Activated CD4-positive, alpha-beta T cell treated with anti-CD3 and anti-CD28 coated beads, Interleukin-2, amount 50 U/mL, for 1 hour (primary cell): Measurements from ENCODE around the gene RNASE8.
"Not testable (repeated sequence)": the region's sequence is repeated elsewhere in the genome, so short reads cannot be mapped to it uniquely, and the experiment has no call there.

ENCODE experiments used
- DNase-seq: peaks from one replicate; pipeline ENCODE4 v3.0.0-alpha.2; 2020

RNASE8 gene, protein sequence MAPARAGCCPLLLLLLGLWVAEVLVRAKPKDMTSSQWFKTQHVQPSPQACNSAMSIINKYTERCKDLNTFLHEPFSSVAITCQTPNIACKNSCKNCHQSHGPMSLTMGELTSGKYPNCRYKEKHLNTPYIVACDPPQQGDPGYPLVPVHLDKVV

DNA sequence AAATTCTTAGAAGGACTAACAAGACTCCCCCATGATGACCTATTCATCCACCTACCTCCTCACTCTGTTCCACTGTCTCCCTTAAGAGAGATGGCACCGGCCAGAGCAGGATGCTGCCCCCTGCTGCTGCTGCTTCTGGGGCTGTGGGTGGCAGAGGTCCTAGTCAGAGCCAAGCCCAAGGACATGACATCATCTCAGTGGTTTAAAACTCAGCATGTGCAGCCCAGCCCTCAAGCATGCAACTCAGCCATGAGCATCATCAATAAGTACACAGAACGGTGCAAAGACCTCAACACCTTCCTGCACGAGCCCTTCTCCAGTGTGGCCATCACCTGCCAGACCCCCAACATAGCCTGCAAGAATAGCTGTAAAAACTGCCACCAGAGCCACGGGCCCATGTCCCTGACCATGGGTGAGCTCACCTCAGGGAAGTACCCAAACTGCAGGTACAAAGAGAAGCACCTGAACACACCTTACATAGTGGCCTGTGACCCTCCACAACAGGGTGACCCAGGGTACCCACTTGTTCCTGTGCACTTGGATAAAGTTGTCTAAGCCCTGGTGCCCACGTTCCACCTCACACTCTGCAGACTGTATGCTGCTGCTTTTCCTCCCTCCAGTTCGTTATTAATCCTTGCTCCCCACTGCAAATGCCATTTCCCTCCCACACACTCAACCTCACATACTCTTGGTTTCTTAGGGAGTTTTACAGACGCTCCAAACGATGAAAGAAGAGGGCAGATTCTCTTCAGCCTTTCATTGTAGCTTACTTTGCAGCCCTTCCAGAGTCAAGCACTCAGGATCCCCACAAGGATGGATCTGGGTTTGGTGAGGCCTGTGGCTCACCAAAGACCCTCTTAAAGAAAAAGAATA is at the start of gene RNASE8:
Gene RNASE8 (plus strand): TSS at position 20 of the 873 bp plus-strand sequence. CDS start 71 bp downstream, at position 91.
- DNase-seq = no peak

DNA sequence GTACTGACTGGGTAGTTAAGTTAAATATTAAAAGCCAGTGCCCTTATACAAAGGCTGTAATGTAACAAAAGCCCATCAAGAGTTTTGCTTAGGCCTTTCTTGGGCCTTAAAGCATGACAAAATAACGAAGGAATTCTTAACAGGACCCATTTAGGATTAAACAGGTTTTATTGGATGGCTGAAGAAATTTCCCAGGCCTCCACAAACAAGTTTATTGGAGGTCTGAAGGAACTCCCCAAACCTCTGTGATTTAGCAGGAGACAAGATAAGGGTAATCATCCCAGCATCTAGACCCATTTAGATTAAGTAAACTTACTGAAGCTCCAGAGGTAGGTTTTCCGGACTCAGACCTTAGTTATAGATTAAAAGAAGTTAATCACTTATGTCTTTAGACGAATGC is 47.9 kb upstream of the RNASE8 start:
- not testable (repeated sequence) for DNase-seq

DNA sequence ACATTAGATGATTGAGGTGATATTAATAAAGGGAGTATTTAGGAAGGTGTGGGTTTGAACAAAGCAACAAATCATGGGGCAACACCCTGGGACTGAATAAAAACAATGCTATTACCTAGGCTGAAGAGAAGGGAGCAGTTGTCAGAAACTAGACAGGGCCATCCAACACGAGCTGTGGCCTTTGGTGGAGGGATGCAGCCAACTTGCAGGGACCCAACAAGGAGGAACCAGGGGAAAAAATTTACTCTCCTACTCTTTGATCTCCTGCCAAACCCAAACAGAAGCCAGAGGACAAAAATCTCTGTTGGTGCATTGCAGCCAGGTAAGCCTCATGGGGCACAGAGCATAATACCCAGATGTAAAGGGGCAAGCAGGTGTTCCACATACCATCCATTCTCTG is 46.5 kb upstream of the RNASE8 start:
- no peak for DNase-seq

DNA sequence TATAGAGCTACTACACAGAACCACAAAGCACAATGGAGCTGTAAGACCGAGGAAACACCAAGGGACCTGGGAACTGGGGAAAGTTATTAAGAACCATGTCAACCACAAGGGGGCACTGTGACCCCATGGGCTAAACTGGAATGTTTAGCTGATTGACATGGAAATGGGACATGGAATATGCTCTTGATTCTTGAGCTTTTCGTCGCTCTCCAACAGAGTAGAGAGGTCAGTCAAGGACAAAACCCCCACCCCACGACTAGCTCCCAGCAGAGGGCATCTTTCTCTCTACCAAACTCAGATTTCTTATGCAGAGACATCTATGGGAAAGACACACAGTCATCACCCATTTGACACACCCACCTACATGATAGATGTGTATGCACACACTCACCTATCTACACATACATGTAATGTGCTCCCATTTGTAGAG is 42.8 kb upstream of the RNASE8 start:
- peak; percentile 83 for DNase-seq

DNA sequence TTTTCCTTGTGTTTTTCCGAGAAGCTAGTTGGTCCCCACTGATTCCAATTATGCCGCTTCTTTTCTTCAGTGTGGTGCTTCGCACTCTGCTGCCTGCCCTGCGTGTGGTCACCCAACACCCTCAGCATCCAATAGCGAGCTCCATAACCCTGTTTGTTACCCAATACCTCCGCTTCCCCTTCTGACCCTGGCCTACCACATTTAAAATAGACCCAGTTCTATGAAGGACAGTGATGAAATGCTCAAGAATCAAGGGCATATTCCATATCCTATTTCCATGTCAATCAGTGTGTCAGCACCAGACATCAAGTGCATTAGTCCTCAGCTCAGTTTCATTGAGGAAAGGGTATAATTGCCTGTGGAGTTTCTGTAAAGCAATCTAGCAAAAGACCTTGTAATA is 42.3 kb upstream of the RNASE8 start:
- DNase-seq = no peak

DNA sequence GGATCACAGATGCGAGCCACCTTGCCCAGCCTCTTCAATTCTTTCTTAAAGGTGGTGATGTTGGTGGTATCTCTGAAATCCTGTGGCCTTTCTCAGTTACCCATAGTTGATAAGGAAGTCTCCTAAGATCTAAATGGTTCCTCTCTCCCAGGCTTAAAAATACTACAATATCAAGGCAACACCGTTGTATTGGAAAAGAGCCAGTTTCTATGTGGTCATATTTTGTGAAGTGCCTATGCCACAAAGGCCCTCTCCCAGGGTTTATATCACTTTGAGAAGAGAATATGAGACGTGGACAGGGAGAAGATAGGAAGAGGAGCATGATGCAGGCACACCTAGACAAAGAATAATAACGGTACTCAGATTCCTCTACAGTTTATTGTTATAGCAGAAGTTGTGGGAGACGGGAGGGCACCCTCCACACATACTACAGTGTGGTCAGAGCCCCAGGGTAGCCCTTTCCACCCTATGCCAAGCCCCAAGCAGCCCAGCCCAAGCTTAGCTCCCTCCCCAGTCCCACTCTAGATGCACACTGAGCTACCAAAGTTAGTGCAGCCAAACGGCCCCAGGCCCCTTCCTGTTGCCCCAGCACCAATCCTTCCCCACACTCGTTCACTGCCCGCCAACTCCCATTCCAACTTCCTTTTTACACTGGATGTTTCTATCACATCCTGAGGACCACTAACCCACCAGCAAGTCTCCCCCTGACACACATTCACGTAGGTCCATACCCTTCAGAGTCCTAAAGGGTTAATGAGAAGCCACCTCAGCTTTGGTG is 41.0 kb upstream of the RNASE8 start:
- DNase-seq = no peak

DNA sequence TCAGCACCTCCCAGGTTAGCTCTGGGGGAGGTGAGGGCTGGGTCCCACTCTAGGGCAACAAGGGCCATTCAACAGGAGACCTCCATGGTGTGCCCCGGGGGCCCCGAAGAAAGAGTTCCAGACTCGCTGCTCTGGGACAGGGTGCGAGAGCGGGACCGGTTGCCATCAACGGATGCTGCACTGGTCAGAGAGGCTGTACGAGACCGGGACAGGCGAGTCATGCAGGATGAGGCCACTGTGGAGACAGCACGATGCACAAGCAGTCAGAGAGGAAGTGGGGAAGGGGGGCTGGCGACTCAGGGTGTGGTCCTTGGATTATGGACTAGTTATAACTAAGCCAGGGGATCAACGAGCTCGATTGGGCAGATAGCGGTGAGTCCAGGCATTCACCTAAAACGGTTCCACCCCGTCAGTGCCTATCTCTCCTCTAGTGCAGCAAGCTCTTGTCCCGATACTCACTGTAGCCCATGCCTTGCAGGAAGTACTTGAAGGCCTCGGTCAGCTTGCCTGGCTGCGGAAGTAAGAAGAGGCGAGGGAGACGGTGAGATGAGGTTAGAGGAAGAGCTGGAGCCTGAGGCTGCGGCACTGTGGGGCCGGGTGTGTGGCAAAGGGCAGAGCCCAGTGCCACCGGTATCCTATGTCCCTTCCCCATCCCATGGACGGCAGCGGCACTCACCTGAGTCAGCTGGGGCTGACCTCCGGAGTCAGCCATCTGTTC is 39.9 kb upstream of the RNASE8 start:
- no peak for DNase-seq

DNA sequence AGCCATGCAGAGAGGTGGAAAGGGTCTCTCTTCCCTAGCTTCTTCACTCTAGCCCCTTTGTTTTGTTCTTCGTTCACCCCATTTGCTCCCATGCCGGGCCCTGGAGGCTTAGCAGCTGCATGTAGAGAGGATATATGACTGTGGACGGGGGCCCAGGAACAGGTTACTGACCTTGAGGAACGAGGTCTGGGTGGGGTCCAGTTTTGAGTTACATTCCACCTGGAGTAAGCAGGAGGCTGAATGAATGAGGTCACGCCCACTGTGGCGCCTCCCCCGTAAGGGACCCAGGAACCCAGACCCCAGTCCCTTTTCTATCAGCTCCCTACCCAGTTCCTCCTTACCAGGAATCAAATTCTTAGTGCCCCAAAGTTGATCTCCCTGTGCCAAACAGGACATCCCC is 39.3 kb upstream of the RNASE8 start:
- DNase-seq = no peak

DNA sequence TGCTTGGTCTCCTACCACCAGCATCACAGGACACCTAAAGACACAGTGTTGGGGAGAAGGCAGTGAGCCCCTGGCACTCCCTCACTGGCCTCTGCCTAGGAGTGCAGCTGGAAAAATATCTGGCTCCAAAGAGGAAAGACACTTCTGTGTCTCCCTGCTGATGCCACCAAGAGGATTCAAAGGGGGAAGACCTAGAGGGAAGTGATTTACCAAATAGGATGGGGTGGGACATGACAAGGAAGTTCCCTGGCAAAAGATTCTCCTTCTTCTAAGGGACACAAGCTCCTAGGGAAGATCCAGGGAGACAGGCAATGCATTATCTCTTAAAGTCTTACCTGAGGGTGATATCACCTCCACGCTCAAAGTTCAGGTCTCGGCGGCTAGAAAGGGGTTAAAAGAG is 38.8 kb upstream of the RNASE8 start:
- DNase-seq = no peak

DNA sequence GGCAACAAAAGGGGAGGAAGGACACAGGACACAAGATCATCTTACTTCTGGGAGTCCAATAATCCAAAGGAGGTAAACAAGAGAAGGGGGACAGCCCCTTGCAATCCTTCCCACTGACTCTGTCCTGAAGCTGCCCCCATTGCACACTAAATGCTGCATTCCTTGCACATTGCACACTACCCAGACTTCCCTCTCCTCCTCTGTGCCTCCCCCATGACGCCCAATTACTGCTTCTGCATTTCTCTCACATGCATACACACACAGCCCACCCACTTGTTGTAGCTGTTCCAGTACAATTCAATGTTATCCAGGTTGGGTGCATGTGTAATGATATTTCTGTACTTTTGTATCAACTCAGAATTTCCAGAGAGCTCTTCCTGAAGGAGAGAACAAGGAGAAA is 38.3 kb upstream of the RNASE8 start:
- no peak for DNase-seq

DNA sequence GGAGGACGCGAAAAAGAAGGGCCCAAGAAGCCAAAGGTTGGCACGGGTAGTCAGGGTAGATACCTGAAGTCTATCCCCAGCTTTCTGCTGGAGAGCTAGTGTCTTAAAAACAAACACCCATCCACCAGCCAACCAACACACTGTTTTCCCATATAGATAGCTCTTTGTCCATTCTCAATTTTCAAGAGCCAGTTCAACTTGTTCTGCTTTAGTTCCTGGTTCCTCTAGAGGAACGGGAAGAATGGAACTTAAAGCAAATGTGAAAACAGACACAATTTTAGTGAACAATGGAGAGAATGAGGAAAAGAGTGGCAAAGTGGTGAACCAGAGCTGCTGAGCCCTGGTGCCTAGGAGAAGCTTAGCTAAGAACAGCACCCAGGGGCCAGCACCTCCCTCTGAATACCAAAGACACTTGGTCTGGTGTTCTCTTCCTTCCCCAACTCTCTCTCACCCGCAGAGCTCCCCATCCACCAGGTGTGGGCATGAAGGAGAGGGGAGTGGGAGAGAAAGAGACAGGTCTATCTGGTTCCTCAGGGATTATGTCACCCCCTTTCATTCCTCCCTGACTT is 36.6 kb upstream of the RNASE8 start:
- no peak for DNase-seq

DNA sequence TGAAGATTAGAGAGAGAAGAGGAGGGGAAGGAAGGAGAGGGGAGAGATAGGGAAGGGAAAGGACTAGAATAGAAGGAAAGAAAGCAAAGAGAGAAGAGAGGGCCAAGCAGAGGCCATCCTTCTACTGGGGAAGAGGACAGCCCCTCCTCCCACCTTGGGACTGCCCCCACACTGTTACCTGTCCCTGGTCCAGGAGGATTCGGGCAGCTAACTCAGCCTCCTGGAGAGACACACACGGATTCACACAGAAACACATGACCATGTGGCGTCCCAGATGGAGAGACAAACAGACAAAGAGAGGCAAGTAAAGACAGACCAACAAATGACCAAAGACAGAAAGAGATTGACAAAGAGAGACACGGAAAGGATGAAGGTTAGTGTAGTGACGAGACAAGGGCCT is 34.9 kb upstream of the RNASE8 start:
- DNase-seq = no peak

DNA sequence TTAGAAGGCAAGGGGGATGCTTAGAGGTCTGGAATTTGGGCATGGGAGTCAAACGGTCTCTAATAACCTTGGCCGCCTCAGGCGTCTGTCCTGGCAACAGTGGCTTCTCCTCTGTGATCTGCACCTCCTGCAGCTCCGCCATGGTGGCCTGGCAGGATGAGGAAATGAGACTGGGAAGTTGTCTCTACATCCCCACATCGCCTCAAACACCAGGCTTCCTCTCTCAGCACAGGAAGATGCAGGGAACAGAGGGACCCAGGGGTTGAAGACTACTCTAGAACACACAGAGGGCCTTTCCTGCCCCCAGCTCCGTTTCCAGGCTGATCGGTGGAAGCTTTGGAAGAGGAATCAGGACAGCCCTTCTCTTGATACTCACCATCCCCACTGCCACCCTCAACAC is 34.4 kb upstream of the RNASE8 start:
- DNase-seq = no peak

DNA sequence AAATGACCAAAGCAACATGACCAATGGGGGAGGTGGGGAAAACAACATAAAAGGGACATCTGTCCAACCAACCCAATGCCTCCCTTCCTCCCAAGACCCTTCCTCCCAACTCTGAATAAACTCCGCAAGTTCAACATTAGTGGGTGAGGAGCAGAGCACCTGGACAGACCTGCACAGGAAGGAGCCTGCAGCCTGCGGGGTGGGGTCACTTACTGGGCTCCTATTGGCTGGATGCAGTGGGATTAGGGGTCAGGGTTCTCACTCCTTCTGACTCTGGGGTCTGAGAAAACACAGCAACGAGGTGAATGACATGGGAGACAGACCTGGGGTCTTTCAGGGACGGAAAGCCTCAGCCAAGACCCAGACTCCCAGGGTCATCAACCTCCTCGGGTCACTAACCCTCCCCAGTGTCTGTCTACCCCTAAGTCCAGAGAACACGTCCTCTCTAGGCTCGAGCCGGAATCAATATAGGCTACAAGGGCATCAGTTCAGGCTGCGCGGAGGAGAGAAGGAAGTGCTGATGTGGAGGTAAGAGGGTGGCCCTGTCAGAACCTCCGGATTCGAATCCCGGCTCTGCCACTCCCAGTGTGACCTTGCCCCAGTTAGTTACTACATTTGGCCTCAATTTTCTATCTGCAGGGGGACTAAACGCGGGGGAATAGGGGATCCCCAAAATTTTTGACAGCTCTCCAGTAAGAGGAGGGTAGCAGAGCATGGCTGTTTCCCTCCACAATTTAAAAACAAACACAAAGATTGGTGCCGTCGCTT is 33.6 kb upstream of the RNASE8 start:
- peak; percentile 21 for DNase-seq

DNA sequence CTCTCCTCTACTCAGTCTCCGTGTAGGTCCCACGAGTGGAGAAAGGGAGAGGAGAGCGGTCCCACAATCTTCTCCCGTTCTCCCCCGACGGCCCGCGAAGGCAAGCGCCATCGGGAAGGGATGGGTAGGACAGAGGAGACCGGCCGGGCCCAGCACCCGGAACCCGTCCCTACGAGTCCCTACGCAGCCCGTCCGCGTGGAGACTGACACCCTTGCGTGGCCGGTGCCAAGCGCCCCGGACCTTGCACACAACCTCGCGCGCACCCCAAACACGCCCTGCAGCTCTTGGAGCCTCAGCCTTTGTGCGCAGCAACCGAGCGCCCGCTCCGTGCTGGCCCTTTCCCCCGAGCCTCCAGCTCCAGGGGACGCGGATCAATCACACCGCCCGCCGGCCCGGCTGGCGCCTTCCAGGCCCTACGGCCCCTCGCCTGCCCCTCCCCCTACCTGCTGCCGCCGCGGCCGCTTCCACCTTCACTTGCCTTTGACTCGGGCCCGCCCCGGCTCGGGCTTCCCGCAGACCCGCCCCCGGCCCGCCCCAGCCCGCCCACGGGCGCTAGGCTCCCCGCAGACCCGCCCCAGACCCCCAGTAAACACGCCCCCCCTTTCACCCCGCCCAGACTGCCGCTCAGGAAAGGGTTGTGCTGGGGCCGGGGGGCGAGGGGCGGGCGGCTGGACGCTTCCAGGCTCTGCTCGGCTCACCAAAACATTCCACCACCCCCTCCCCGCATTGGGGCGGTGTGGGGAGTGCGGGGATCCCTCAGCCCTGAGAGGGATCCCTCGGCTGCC is 32.8 kb upstream of the RNASE8 start, which contains the start of gene NDRG2:
Gene NDRG2 (minus strand): TSS at position 477 of the 786 bp plus-strand sequence. CDS start 1,746 bp downstream, outside the sequence.
- DNase-seq = peak; percentile 77

DNA sequence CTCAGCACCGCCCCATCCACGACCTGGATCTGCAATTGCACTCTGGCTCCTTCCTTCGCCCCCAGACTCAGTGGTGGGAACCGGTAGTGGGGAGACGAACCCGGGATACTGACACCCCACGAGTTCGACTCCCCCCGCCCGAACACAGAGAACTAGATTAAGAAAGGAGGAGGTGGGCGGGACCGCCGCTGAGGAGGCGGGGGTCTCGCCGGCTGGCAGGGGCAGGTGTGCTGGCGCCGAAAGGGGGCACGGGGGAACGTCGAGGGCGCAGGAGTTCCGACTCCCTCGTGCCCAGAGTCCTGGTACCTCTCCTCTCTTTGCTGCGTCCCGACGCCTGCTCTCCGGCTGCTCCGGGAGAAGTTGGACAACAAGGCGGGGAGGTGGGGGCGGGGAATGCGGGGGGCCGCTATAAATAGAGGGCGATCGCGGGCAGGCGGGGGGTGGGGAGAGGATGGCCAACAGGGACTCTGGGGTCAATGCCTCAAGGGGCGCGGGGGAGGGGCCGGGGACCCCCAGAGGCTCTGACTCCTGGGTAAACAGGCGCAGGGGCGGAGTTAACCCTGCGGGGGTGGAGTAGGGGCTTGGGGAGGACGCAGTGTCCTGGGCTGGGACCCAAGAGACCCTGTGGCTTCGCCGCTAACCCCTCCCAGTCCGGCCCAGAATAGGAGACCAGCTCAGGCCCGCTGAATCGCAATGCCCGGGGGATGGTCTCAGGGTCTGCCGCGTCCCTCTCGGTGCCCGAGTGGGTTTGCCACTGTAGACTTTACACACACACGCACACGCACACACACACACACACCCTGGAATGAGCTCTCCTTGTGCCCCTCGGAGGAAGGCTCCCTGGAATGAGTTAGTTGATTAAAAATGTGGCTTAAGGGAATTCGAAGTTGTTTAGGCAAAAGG is 32.0 kb upstream of the RNASE8 start:
- DNase-seq = no peak

DNA sequence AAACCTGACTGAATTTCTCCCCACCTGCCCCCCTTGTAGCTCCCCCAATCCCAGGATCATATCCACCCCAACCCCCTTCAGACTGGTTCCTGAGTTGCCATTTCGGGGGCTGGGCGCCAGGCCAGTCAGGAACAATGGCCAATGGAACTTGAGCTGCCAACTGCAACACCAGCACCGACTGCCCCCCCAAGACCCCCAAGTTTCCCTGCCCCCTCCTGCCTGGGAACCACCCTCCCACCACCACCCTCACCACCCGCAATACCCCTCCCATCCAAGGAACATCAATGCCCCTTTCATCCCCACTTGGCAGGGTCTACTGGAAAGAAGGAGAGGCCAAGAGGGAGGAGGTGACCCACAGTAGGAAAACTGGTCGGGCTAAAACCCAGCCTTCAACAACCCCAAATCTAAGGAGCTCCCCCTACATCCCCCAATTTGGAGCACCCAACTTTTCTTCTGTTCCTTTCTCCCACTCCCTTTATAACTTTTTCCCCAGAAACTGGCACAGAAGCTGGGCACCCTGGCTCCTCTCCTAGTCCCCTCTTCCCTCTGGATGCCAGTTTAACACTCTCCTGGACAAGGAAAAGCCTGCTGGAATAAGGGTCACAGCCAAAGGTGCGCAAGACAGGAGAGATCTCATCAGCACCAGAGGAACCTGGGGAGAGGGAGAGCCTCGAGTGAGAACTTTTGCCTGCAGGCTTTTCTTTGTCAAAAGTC is 31.2 kb upstream of the RNASE8 start:
- no peak for DNase-seq

DNA sequence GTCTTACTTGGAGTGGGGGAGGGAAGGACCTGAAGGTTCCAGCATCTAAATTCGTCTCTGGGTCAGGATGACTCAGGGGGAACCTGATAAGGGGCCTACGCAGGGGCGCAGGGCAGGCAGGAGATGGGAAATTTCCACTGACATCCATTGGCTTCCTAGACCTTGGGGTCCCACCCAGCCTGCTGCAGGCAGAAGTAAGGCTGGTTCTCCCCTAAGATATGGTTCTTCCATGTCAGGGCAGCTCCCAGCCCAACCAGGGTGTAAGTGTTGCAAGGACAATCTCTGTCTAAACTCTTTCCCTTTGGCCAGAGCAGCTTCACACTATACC is 30.7 kb upstream of the RNASE8 start:
- DNase-seq = no peak

DNA sequence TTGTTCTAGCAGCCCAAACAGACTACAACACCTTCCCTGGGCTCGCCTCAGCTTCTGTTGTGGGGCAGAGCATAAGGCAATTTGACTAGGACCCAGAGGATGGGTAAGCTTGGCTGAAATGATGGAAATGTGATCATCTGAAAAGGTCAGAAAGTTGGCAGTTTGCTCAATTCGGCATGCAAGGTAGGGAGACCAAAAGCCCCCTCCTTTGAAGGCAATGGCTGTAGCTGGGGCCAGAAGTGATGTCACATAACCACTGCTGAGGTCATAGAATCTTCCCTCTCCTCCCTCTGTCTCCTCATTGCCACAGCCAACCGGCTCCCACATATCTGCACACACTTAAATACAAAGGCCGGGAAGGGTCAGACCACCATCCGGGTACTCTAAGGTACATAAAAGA is 27.7 kb upstream of the RNASE8 start, which contains the start of gene TPPP2:
Gene TPPP2 (plus strand): TSS at position 301 of the 400 bp plus-strand sequence. CDS start 365 bp downstream, outside the sequence.
- no peak for DNase-seq
